Measurements from ENCODE around the gene GAB3.

GAB3 gene, protein sequence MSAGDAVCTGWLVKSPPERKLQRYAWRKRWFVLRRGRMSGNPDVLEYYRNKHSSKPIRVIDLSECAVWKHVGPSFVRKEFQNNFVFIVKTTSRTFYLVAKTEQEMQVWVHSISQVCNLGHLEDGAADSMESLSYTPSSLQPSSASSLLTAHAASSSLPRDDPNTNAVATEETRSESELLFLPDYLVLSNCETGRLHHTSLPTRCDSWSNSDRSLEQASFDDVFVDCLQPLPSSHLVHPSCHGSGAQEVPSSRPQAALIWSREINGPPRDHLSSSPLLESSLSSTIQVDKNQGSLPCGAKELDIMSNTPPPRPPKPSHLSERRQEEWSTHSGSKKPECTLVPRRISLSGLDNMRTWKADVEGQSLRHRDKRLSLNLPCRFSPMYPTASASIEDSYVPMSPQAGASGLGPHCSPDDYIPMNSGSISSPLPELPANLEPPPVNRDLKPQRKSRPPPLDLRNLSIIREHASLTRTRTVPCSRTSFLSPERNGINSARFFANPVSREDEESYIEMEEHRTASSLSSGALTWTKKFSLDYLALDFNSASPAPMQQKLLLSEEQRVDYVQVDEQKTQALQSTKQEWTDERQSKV
- total RNA-seq: 17.3 to 37.9 (median 27.1) reads per million in 4 donors

DNA sequence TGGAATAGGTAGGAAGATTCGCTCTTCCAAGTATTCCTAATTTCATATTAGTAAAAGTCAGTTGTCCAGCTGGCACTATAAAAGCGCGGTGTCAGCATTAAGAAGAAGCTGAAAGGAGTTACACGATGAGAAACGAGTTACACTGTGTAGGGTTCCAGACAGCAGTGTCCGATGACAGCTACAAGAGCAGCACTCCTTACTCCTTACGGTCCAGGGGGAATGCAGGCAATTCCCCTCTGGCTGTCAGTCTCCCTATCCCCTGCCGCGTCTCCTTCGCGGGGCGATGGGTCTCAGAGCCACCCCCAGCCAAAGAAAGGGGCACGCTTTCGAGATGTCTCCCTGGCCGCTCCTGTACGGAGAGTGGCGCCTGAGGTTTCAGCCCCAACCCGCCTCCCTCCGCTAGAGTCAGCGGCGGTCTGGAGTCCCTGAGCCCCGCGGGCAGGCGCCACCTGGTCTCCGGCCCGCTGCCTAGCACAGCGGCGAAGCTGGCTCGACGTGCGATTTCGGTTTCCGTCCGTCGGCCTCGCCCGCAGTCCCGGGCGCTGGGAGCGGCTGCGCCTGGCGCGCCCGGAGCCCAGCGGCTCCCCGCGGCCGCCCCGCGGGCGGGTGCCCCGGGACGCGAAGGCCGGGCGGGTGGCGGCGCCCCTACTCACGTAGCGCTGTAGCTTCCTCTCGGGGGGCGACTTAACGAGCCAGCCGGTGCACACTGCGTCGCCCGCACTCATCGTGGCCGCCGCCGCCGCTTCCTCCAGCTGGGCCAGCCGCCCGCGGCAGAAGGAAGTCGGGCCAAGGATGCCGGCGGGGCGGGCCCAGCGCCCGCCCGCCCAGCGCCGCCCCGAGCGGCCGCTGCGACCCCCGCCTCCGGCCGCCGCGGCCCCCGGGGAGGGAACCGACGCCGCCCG lies at the start of gene GAB3:
Gene GAB3 (minus strand): TSS at position 777 of the 902 bp plus-strand sequence. CDS start 52 bp downstream, at position 725.
- peak in 4 of 5 donors; percentile 21 to 49 (median 30) for DNase-seq

DNA sequence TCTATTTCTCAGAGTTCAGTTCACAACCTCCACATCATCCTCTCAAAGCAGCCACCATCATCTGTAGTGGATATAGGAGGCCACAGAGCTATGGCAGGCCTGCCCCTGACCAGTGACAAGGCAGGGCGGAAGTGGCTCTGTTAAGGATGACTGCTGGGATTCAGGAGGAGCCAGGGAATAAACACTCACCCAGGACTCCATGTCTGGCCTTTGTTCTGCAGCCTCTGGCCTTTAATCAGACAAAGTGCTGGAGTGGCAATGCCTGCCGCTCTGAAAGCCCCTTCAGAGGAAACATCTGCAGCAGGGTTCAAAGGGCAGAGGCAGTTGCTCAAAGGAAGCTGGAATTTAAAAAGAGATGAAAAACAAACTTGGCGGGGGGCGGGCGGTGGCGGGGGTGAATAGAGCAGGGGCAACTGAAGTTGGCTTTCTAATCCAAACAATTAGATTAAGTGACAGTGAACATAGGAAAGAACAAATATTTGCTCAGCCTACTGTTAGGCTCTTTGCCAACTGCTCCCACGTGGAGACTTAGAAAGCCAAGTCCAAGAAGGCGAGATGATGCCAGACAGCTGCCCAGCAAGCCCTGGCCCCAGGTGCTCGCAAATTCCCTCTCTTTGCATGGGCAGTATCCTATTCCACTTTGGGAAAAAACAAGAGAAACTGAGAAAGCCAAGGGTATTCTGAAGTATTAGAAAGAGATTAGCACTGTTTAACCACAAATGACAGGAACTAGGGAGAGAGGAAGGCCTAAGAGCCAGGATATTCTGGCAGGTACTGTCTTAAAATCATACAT lies 48.9 kb upstream of the GAB3 start:
- no peak for DNase-seq

DNA sequence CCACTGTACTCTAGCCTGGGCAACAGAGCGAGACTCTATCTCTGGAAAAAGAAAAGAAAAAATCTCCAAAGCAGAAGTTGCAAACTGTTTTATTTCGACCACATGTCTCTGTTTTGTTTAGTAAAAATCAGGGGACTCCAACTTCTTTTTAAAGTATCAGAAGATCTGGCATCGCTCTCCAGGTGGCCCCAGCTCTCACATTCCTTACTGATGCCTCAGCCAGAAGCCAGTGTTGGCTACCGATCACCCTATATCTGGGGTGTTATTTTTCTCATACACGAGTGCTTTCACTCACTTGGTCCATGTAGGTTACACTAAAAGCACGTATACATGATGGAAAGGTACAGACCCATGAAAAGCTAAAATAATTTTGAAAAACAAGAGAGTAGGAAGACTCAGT lies 46.1 kb upstream of the GAB3 start:
- no peak for DNase-seq

DNA sequence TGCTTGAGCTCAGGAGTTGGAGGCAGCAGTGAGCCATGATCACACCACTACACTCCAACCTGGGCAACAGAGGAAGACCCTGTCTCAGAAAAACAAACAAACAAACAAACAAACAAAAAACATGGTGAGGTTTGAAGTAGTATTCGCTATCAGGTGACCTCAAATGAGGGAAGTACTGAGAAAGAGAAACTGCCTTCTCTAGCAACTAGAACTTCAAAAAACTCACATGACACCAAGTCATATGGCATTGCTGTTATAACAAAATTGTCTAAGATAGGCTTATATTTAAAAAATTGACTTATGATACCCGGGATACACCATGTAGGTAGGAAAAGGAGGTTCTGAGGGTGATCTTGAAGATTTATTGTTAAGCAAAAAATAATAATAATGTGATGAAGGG lies 44.1 kb upstream of the GAB3 start:
- DNase-seq: no peak

DNA sequence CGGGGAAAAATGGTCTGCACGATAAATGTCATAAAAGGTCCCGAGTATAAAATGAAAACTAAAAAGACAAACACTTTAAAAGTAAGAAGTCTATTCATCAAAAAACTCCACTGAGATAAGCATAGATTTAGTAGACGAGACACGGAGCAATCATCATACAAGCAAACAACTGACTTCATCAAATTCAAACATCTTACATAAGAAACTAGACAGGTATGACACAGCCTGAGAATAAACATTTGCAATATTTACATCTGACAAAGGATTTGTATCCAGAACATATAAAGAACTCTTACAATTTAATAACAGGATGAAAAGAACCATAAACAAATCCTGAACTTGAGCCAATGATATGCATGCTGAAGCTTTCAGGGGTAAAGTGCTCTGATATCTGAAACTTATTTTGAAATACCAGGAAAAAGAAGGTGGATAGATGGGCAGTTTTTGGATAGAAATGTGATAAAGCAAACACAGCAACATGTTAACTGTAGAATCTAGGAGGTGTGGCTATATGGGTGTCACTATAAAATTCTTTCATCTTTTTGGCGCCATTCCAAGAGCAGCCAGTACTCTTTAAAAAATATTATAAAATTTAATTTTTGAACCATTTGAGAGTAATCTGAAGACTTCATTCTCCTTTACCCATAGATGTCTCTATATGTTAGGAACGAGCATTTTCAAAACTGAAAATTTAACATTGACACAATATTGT lies 42.4 kb upstream of the GAB3 start:
- DNase-seq: no peak

DNA sequence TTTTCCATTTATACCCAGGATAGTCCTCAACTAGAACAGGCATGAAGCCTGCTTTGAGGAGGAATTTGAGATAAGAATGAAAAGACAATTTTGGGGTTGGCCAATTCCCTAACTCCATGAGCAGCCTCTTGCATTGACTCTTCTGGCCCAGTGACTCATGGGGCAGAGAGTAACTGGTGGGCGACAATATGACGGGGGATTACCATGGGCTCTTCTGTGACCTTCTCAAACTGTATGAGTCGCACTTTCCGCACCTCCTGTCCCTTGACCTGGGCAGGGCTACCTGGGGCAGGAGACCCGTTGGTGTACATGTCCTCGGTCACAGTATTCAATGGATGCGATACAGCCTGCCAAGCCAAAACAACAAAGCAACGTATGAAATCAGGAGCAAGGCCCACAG lies 41.1 kb upstream of the GAB3 start:
- no peak for DNase-seq

DNA sequence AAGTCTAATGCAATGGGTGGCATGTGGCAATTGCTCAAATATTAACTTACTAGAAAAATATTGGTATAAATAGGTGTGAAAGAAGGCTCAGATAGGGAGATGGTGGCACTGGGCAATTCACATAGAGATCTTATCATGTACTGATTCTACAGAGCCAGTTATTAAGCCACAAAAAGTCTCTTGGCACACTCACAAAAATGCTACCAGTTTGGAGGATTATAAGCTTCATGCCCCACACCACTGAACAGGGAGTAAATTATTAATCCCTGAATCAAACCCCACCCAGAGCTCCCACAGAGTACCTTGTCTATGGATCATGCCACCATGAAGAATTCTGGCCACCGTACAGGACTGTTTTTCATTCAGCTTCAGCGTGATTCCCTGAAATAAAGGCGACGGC lies 40.6 kb upstream of the GAB3 start:
- no peak for DNase-seq

DNA sequence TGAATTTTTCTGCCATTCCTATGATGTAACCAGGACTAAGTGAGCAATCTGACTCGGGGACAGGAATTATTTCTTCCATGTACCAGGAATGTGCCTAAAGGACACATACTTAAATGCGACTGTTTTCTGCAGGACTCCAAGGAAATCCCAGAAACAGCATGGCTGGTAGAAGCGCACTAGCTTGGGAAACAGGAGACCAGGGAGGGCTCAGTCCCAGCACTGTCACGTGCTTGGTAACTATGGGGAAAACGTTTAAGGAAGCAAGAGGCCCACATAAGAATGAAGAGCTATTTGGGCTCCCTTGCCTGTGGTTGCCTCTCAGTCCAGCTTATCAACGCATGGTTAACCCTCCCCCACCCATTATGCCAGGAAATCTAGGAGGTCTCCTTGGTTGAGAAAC lies 34.8 kb upstream of the GAB3 start:
- no peak for DNase-seq

DNA sequence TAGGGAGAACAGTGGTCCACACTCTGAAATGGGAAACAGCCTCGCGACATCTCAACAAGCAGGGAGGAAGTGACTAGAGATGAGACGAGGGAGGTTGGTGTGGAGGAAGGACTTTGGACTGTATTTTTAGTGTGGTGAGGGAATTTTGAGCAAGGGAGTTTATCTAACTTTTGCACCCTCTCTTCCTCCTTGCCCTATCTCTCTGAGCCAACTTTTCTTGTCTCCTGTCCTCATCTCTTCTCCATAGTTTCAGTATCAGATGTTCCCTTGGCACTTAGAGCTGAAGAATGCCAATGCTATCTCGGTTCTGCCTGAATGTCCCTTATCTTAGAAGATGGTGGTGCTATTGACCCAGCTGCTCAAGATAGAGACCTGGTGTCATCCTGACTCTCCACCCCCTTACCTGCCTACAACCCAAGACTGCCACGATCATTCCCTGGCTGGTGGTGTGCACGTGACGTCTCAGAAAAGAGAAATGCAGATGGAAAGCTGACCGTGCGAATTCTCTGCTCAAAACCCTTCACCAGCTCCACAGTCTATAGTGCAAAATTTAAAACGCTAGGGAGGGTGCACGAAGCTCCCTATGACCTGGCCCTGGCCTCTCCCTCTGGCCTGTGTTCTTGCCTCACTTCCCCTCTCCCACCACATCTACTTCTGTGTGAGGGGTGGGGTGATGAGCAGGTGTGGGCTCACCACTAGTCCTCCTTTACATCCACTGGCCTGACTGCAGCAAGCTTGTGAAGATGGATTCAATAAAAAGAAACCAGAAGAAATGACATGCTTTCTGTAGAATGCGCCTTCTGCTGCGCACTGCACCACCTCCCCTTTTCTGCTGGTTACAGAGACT lies 33.5 kb upstream of the GAB3 start:
- DNase-seq: no peak

DNA sequence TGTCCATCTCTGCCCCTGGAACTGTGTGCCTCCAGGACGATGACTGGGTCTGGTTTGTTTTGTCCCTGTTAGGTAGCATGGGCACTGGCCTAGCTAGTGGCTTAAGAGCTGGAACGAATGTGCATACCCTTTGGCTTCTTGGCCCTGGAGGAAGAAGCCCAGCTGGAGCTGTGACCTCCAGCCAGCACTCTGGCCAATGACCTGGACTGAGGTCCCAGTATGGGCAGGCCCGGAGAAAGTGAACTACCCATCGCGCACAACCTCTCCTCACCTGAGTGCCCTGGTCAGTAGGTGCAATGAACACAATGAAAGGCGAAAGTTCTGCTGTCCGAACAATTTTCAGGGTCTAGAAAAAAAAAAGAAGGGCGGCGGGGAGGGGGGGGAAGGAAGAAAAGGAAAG lies 30.1 kb upstream of the GAB3 start:
- DNase-seq: no peak

DNA sequence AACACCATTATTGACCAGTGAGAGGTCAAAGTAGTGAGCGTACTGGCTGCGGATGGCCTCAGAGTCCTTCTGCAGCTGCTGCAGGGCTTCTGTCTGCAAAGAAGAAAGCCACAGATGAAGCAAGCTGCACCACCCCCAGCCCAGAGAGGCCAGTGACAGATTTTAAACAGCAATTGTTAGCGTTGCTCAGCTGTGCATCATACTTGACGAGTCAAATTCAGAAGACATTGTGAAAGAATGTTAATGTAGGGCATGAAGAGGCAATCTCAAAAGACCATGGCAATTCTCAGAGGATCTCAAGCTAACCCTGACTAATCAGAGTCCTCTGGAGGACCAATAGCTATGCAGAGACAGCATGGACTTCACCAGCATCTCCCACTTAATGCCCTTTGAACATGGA lies 28.4 kb upstream of the GAB3 start:
- no peak for DNase-seq

DNA sequence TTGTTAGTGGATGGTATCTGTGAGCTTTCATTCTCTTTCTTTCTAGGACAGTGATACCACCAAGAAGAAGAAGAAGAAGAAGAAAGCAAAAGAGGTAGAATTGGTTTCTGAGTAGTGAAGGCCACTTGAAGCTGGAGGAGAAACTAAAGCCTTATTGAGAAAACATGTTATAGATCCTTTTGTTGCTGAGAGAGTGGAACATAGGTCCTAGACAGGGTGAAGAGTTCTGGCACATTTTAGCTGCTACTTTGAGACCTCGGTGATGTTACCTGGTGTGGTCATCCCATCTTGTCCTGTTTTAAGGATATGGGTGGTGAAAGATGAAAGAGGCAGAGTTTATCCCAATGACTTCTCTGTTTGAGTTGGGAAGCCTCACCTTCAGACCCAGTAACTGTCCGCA lies 25.9 kb upstream of the GAB3 start:
- no peak for DNase-seq

DNA sequence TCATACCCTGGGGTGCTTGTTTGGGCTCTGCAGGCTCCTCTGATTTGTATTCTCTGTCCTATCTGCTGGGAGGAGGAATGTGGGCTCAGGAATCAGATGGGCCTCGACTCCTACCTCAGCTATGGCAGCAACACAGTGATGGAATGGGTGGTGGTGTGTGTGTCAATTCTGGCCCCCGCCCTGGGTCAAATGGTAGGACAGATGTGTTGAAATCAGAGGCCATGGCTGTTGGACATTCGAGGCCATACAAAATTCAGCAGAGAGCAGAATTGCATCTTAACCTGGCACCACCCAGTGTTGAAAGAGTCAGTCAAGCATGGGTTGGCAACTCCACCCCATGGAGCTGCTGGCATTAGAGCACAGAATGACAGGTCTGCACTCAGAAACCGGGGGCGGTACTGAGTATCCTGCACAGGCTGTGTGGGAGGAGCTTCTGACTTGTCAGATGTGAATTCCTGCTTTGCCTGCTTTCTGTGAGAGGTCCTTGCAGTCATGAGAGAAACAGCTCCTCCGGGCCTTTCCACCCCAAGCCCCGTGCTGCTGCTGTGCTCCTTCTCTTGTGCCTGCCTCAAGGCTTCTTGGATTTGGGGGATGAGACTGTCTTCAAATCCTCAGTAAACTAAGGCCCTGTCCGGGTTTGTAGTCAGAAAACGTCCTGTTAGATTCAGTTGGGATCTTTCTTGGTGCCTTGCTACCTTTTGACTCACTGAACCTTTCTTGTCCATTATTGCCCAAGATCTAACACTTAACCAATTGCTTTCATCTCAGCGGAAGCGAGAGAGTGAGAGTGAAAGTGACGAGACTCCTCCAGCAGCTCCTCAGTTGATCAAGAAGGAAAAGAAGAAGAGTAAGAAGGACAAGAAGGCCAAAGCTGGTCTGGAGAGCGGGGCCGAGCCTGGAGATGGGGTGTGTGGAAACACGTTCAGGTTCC lies 24.8 kb upstream of the GAB3 start:
- peak in 1 of 5 donors; percentile 32 for DNase-seq

DNA sequence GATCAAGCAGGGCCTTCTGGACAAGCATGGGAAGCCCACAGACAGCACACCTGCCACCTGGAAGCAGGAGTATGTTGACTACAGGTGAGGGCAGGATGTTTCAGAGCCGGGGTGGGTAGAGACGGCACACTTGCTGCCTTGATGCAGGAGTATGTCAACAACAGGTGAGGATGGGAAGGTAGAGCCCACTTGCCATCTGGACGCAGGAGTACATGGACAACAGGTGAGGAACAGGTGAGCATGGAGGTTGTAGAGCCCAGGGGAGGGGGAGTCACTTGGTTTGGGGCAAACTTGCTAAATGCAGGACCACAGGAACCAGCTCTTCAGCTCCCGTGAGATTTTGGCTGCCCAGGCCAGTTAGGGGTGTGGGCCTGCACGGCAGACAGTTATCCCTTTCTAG lies 23.7 kb upstream of the GAB3 start:
- DNase-seq: no peak

DNA sequence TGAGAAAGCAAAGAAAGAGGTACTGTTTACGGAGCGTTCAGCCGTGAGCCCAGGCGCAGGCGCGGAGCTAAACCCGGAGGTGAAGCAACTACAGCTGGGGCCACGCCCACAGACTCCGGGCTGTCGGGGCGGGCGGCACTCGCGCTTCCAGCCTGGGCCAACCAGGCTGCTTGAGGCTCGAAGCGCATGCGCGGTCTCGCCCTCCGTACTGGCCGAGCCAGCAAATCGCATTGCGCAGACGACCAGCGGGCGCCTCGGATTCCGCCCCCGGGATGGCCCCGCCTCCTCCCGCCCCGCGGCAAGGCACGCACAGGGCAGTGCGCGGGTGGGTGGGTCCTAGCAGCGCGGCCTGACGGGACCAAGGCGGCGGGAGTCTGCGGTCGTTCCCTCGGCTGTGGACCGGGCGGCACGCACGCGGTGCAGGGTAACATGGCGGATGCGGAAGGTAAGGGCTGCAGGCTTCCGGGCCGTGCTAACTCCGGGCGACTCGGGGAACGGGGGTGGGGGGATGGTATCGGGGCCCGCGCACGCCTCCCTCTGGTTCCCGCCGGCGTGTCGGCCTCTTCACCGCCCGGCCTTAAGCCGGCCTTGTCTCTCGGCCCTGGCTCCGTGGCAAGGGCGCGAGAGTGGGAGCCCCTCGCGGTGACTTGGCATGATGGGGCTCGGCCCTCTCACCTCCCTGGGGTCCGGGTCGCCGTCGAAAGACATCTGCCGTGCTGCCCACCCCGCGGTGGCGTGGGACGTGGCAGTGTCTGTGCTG lies 11.8 kb upstream of the GAB3 start, which contains the start of gene DKC1:
Gene DKC1 (plus strand): TSS at position 328 of the 760 bp plus-strand sequence. CDS start 102 bp downstream, at position 430.
- DNase-seq: peak; percentile 89 to 98 (median 91)

DNA sequence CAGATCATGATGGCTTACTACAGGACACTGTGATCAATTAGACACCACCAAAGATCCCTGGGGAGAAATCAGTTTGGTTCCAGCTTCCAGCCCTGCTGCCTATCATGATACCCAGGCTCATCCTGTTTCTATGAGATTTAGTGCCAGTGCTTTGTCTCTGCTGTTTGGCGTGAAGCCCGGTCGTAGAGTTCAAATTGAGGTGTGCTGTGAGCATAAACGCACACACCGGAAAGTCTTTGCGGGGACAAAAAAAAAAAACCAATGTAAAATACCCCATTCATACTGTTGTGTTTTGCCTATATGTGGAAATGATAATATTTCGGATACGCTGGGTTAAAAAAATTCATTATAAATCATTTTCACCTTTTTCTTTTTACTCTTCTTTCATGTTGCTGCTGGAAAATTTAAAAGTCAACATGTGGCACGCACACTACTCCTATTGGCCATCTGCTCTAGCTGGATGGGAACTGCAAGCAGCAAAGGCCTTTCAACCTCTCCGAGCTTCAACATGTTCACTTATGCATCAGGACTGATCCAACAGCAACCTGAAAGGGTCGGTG lies 11.2 kb upstream of the GAB3 start:
- DNase-seq: peak in 1 of 5 donors; percentile 13

DNA sequence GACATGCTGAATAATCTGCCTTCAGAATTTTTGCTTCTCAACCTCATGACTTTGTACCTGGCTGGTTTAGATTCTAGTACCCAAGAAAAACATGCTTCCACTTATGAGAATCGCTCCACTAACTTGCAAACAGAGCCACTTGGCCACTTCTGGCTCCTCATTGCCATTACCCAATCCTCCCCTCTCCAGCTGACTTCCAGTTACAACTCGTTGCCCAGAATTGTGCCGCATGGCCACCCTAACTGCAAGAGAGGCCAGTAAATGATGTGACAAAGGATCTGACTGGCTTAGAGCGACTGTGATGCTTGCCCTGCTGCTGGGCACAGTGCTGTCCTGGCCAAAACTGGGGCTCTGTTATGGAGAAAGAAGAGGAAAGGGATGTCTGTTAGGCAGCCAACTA lies 7.8 kb upstream of the GAB3 start:
- no peak for DNase-seq

DNA sequence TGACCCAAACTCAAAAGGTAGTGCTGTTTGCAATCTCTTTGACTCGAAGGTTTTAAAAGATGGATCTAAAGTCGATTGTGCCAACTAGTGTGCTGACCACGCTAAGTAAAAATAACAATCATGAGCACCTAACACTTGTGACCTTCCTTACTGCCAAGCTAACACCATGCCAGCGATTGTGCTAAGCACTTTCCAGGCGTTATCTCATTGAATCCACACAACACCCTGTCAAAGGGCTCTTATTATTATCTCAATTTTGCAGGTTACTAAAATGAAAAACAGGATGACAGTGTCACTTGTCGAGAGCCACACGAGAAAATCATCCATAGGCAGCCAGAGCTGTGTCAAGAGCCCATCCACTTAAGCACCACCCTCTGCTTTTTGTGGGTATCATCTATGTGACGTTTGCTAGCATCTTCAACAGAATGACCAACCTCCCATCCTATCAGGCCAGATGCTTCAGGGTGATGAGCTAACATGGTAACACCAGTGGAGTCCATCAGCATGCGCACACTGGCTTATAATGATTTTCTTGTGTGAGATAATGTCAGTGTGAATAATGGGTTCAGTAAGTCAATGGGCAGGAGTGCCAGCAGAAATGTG lies 893 bp upstream of the GAB3 start:
- no peak for DNase-seq
